ENCODE results near the gene RYR3.

The RYR3 gene

GRCh38 chr15:33754242-33754641 is 443.5 kb downstream of the RYR3 start:
- Histone ChIP-seq H3K79me2 (ENCODE audit: insufficient read depth, low read length) (no peaks in the 10 kb centered on the region), H4K20me1 (ENCODE audit: low read depth, low read length) (no peaks in the 10 kb centered on the region), H3K4me3 (ENCODE audit: insufficient read depth, low read length, poor library complexity, severe bottlenecking) (no peak overlapping the region), H3K4me2 (ENCODE audit: low read depth, low read length, poor library complexity, severe bottlenecking) (no peak overlapping the region), H3K9me2 (replicated peaks; ENCODE audit: insufficient read depth, low read length) (no peaks in the 10 kb centered on the region), H3K9me3 (ENCODE audit: insufficient read depth, low read length) (no peaks in the 10 kb centered on the region), H3K9ac (ENCODE audit: low read length) (no peak overlapping the region), H3F3A (ENCODE audit: insufficient read depth) (no peaks in the 10 kb centered on the region), H3K36me3 (ENCODE audit: low read length) (no peaks in the 10 kb centered on the region), H3K27ac (ENCODE audit: low read depth, low read length) (no peak overlapping the region), H3K27me3 (ENCODE audit: low read length) (no peaks in the 10 kb centered on the region), H2AFZ (ENCODE audit: low read depth, low read length, severe bottlenecking) (no peak overlapping the region)
- TF ChIP-seq CTCF (IDR thresholded peaks at IDR 0.05; ENCODE audit: insufficient read depth, low read length, poor library complexity, severe bottlenecking) (no peak), EZH2phosphoT487 (conservative IDR thresholded peaks at IDR 0.05; ENCODE audit: low read length) (no peak)

DNA sequence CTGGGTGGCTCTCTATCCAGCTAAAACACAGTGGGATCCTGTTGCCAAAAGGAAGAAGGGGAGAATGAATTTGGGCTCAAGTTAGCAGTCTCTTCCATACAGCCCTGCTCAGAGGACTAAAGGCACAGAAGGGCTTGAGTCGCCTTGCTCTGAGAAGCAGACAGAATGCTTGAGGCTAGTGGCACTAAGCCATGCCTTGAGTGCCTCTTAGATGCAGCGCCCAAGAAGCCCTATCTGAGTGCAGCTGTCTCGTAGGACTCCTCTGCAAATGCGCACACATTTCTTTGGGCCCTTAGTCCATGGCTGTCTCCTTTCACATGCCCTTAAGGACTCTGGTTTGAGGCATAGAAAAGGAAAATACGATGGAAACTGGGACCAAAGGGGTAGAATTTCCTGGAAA is 446.2 kb downstream of the RYR3 start:
- H3K36me3 ChIP-seq (ENCODE audit: low read length) = no peaks in the 10 kb centered on the region
- no peak overlapping the region for H2AFZ ChIP-seq (ENCODE audit: low read depth, low read length, severe bottlenecking)
- H3K27me3 ChIP-seq (ENCODE audit: low read length) = no peaks in the 10 kb centered on the region
- TF ChIP-seq EZH2phosphoT487 (conservative IDR thresholded peaks at IDR 0.05; ENCODE audit: low read length) = no peak
- TF ChIP-seq CTCF (IDR thresholded peaks at IDR 0.05; ENCODE audit: insufficient read depth, low read length, poor library complexity, severe bottlenecking) = no peak
- H3F3A ChIP-seq (ENCODE audit: insufficient read depth) = no peaks in the 10 kb centered on the region
- no peak overlapping the region for H3K9ac ChIP-seq (ENCODE audit: low read length)
- no peaks in the 10 kb centered on the region for H3K9me2 ChIP-seq (replicated peaks; ENCODE audit: insufficient read depth, low read length)
- H3K9me3 ChIP-seq (ENCODE audit: insufficient read depth, low read length) = no peaks in the 10 kb centered on the region
- no peaks in the 10 kb centered on the region for H3K79me2 ChIP-seq (ENCODE audit: insufficient read depth, low read length)
- no peak overlapping the region for H3K4me2 ChIP-seq (ENCODE audit: low read depth, low read length, poor library complexity, severe bottlenecking)
- H3K4me3 ChIP-seq (ENCODE audit: insufficient read depth, low read length, poor library complexity, severe bottlenecking) = no peak overlapping the region
- H3K27ac ChIP-seq (ENCODE audit: low read depth, low read length) = no peak overlapping the region
- H4K20me1 ChIP-seq (ENCODE audit: low read depth, low read length) = no peaks in the 10 kb centered on the region

GRCh38 chr15:33757516-33758232 is 446.9 kb downstream of the RYR3 start:
- Histone ChIP-seq H3K9me3 (ENCODE audit: insufficient read depth, low read length) (no peaks in the 10 kb centered on the region), H3K79me2 (ENCODE audit: insufficient read depth, low read length) (no peaks in the 10 kb centered on the region), H3K27ac (ENCODE audit: low read depth, low read length) (no peak overlapping the region), H3K4me2 (ENCODE audit: low read depth, low read length, poor library complexity, severe bottlenecking) (no peak overlapping the region), H3K9me2 (replicated peaks; ENCODE audit: insufficient read depth, low read length) (no peaks in the 10 kb centered on the region), H3K4me3 (ENCODE audit: insufficient read depth, low read length, poor library complexity, severe bottlenecking) (no peak overlapping the region), H3K9ac (ENCODE audit: low read length) (no peak overlapping the region), H3F3A (ENCODE audit: insufficient read depth) (no peaks in the 10 kb centered on the region), H3K27me3 (ENCODE audit: low read length) (no peaks in the 10 kb centered on the region), H4K20me1 (ENCODE audit: low read depth, low read length) (no peaks in the 10 kb centered on the region), H2AFZ (ENCODE audit: low read depth, low read length, severe bottlenecking) (no peak overlapping the region), H3K36me3 (ENCODE audit: low read length) (no peaks in the 10 kb centered on the region)
- TF ChIP-seq CTCF (IDR thresholded peaks at IDR 0.05; ENCODE audit: insufficient read depth, low read length, poor library complexity, severe bottlenecking) (no peak), EZH2phosphoT487 (conservative IDR thresholded peaks at IDR 0.05; ENCODE audit: low read length) (no peak)

Data from SU-DHL-6 (cell line).